IMR-90 (cell line): ENCODE data around the gene CNGB1. TPM values are rescaled to one million over a fixed set of nuclear protein-coding genes. Genes with fewer than 3 reads are reported as not detected.

Source experiments
- ATAC-seq: fragments of 200-7000 bp; cut with Tn5 transposase; 2 replicates; pipeline ENCODE4 v1.9.1; 2020; ENCODE audit warnings: low read depth, mild to moderate bottlenecking, moderate library complexity
- BruUV-seq: library from RNA; stranded (reverse); fragments of 400-500 nt; replicated peaks from 2 replicates; lab custom pipeline; 2021; lab: Mats Ljungman, UMichigan
- CTCF ChIA-PET: fragments of 300-600 bp; formaldehyde crosslinking; extraction: SDS; loops from one replicate; lab custom pipeline; 2021; ENCODE audit warnings: antibody characterized with exemption; lab: Yijun Ruan, JAX
- POLR2A ChIA-PET: fragments of 300-600 bp; sonication (Branson Sonifier 250); formaldehyde crosslinking; loops from one replicate; lab custom pipeline; 2022; ENCODE audit warnings: antibody characterized with exemption; ENCODE audit not compliant: unreplicated experiment; lab: Charles Lee
- DNase-seq: peaks from one replicate; pipeline ENCODE4 v3.0.0; 2013
- H2AFZ ChIP-seq: replicated peaks from 2 replicates; pipeline ENCODE3; 2013; ENCODE audit warnings: low read length, mild to moderate bottlenecking; ENCODE audit not compliant: poor library complexity
- H2AK5ac ChIP-seq: 2 replicates; pipeline ENCODE4 v1.6.1; 2013; ENCODE audit warnings: low read depth, low read length, inconsistent platforms
- H2AK9ac ChIP-seq: replicated peaks from 2 replicates; pipeline ENCODE3; 2013; ENCODE audit warnings: mild to moderate bottlenecking, low read depth, low read length, moderate library complexity; ENCODE audit not compliant: poor library complexity
- H2BK120ac ChIP-seq: 2 replicates; pipeline ENCODE4 v1.6.1; 2013; ENCODE audit warnings: low read depth, low read length, inconsistent platforms
- H2BK15ac ChIP-seq: 3 replicates; pipeline ENCODE4 v1.6.1; 2013; ENCODE audit warnings: low read depth, low read length, inconsistent platforms
- H2BK20ac ChIP-seq: 2 replicates; pipeline ENCODE4 v1.6.1; 2013; ENCODE audit warnings: low read depth, mild to moderate bottlenecking, inconsistent platforms, low read length, moderate library complexity
- H2BK5ac ChIP-seq: 2 replicates; pipeline ENCODE4 v1.6.1; 2013; ENCODE audit warnings: mild to moderate bottlenecking, low read depth, low read length, inconsistent platforms; ENCODE audit not compliant: poor library complexity, severe bottlenecking
- H3K14ac ChIP-seq: replicated peaks from 2 replicates; pipeline ENCODE4 v1.6.1; 2013; ENCODE audit warnings: low read depth, low read length, inconsistent platforms
- H3K18ac ChIP-seq: 2 replicates; pipeline ENCODE4 v1.6.1; 2013; ENCODE audit warnings: low read depth, low read length, control low read depth
- H3K23ac ChIP-seq: 2 replicates; pipeline ENCODE4 v1.6.1; 2013; ENCODE audit warnings: low read depth, low read length, inconsistent platforms
- H3K27ac ChIP-seq: 2 replicates; pipeline ENCODE4 v1.5.1; 2013; ENCODE audit warnings: mild to moderate bottlenecking, control low read depth, low read length; ENCODE audit not compliant: insufficient read depth
- H3K27me3 ChIP-seq: 2 replicates; pipeline ENCODE4 v1.6.1; 2013; ENCODE audit warnings: low read length; ENCODE audit not compliant: control insufficient read depth, insufficient read depth
- H3K36me3 ChIP-seq: 2 replicates; pipeline ENCODE4 v1.6.1; 2013; ENCODE audit warnings: low read length, mixed read lengths; ENCODE audit not compliant: control insufficient read depth, insufficient read depth
- H3K4ac ChIP-seq: 2 replicates; pipeline ENCODE4 v1.6.1; 2013; ENCODE audit warnings: low read depth, low read length, inconsistent platforms
- H3K4me1 ChIP-seq: 2 replicates; pipeline ENCODE4 v1.6.1; 2013; ENCODE audit warnings: low read length, mixed read lengths; ENCODE audit not compliant: control insufficient read depth, insufficient read depth
- H3K4me2 ChIP-seq: 2 replicates; pipeline ENCODE4 v1.6.1; 2013; ENCODE audit warnings: low read depth, mild to moderate bottlenecking, control low read depth, low read length, moderate library complexity
- H3K4me3 ChIP-seq: 2 replicates; pipeline ENCODE4 v1.5.1; 2013; ENCODE audit warnings: low read depth, mild to moderate bottlenecking, control low read depth, low read length, moderate library complexity; ENCODE audit not compliant: insufficient read depth
- H3K56ac ChIP-seq: 2 replicates; pipeline ENCODE4 v1.6.1; 2013; ENCODE audit warnings: low read length, inconsistent platforms; ENCODE audit not compliant: insufficient read depth; ENCODE audit errors: extremely low read depth
- H3K79me1 ChIP-seq, 2 experiments: 2 replicates each; pipeline ENCODE4 v1.6.1; 2013; ENCODE audit warnings: low read length in 2 of 2, inconsistent platforms in 1 of 2, low read depth in 1 of 2
- H3K9ac ChIP-seq: 2 replicates; pipeline ENCODE4 v1.6.1; 2013; ENCODE audit warnings: low read depth, low read length, control low read depth
- H3K9me1 ChIP-seq: 2 replicates; pipeline ENCODE4 v1.6.1; 2013; ENCODE audit warnings: low read length, inconsistent platforms; ENCODE audit not compliant: insufficient read depth
- H3K9me3 ChIP-seq: 2 replicates; pipeline ENCODE4 v1.6.1; 2013; ENCODE audit warnings: low read length; ENCODE audit not compliant: control insufficient read depth, insufficient read depth
- H4K20me1 ChIP-seq: 2 replicates; pipeline ENCODE4 v1.6.1; 2013; ENCODE audit warnings: low read length, inconsistent platforms; ENCODE audit not compliant: insufficient read depth
- H4K5ac ChIP-seq: 2 replicates; pipeline ENCODE4 v1.6.1; 2013; ENCODE audit warnings: mild to moderate bottlenecking, low read depth, low read length, control low read depth
- H4K8ac ChIP-seq, 2 experiments: 2 replicates each; pipeline ENCODE4 v1.6.1; 2013; ENCODE audit warnings: low read depth in 2 of 2, low read length in 2 of 2, control low read depth in 1 of 2, inconsistent platforms in 1 of 2
- H4K91ac ChIP-seq: 2 replicates; pipeline ENCODE4 v1.6.1; 2013; ENCODE audit warnings: low read depth, low read length, inconsistent platforms; ENCODE audit not compliant: insufficient read depth
- CHD1 ChIP-seq: IDR thresholded peaks from 2 replicates; pipeline ENCODE4 v1.6.1; 2012; ENCODE audit warnings: low read depth, low read length, improper control_type of control experiment
- MAZ ChIP-seq: IDR thresholded peaks from 2 replicates; pipeline ENCODE4 v1.6.1; 2012; ENCODE audit warnings: low read depth, mild to moderate bottlenecking, low read length, improper control_type of control experiment, moderate library complexity, borderline replicate concordance
- MXI1 ChIP-seq: IDR thresholded peaks from 2 replicates; pipeline ENCODE4 v1.6.1; 2012; ENCODE audit warnings: low read depth, mild to moderate bottlenecking, low read length, moderate library complexity, borderline replicate concordance
- POLR2A ChIP-seq: IDR thresholded peaks from 2 replicates; pipeline ENCODE4 v1.6.1; 2012; ENCODE audit warnings: mild to moderate bottlenecking, low read depth, low read length
- RFX5 ChIP-seq: IDR thresholded peaks from 2 replicates; pipeline ENCODE4 v1.8.0; 2012; ENCODE audit warnings: low read depth, mild to moderate bottlenecking, low read length, moderate library complexity
- WGBS, 2 experiments: methylation state at CpG; one replicate each; pipeline versions ENCODE4 v1.1.5 to v1.1.7; 2013; ENCODE audit warnings: missing lambda C conversion rate in 2 of 2; ENCODE audit not compliant: insufficient read length in 1 of 2; ENCODE audit errors: extremely low coverage in 2 of 2; 5-methylcytosine and 5-hydroxymethylcytosine counted together
- dilution Hi-C: fragments of 300-500 bp; cut with HindIII; formaldehyde crosslinking; loops from one replicate; pipeline ENCODE4 v1.14.3; 2018; ENCODE audit warnings: low sequenced_read_pairs; ENCODE audit not compliant: unreplicated experiment
- in situ Hi-C: fragments of 300-500 bp; cut with MboI; formaldehyde crosslinking; loops from 3 replicates; pipeline ENCODE4 v1.14.3; 2019; ENCODE audit warnings: low sequenced_read_pairs, inconsistent platforms, mixed read lengths
- intact Hi-C: fragments of 100-400 bp; cut with micrococcal nuclease; formaldehyde crosslinking; loops from 2 replicates; pipeline ENCODE4 v1.10.0; 2022
- polyA plus RNA-seq, 3 experiments: library from polyadenylated mRNA; depleted of rRNA; stranded (reverse); fragments of >200 nt; gene quantifications; 2 replicates each; pipeline ENCODE4 v1.2.3, GENCODE V29; 2012; ENCODE audit warnings: low replicate concordance in 1 of 3
- total RNA-seq: library from RNA; depleted of rRNA; stranded (reverse); fragments of >200 nt; gene quantifications from 2 replicates; pipeline ENCODE4 v1.2.3, GENCODE V29; 2012
- TF ChIP-seq, protein P1 (sequence below): conservative IDR thresholded peaks from 2 replicates; pipeline ENCODE4 v1.5.1; 2012; ENCODE audit warnings: mild to moderate bottlenecking, low read depth, low read length, improper control_type of control experiment

The CNGB1 gene
- total and polyA plus RNA-seq, 2 of the 4 experiments (the other 2 are of a cell fraction), result not detected

- Histone ChIP-seq H3K4me3 (no peak overlapping the region), H2BK120ac (no peak overlapping the region), H2AFZ (no peak overlapping the region), H3K27ac (no peak overlapping the region), H3K4me1 (no peaks in the 10 kb centered on the region), H4K20me1 (no peaks in the 10 kb centered on the region), H2BK20ac (no peak overlapping the region), H2BK15ac (no peak overlapping the region), H2BK5ac (no peak overlapping the region), H3K4ac (no peak overlapping the region), H4K91ac (no peak overlapping the region), H3K9ac (no peak overlapping the region), H3K4me2 (no peak overlapping the region), H4K8ac (no peak overlapping the region), H3K18ac (no peak overlapping the region), H3K79me1 (no peaks in the 10 kb centered on the region), H2AK9ac (no peak overlapping the region), H3K9me1 (no peaks in the 10 kb centered on the region), H3K23ac (no peak overlapping the region), H3K9me3 (no peaks in the 10 kb centered on the region), H3K56ac (no peak overlapping the region), H3K14ac (no peak overlapping the region; the same call in 1 of the 2 replicates), H4K5ac (no peak overlapping the region), H3K27me3 (peaks cover 24% of the 10 kb centered on the region), H3K36me3 (no peaks in the 10 kb centered on the region), H2AK5ac (no peak overlapping the region)
- in situ Hi-C loops (no loop called here), intact Hi-C loops (no loop called here), dilution Hi-C loops (no loop called here)
- ChIA-PET CTCF (no interaction called here), POLR2A (no interaction called here)
- ATAC-seq (no peak), DNase-seq (no peak)
- no TSS peak for BruUV-seq
- TF ChIP-seq CHD1, result no peak
- TF ChIP-seq POLR2A, result no peak
- no peak for TF ChIP-seq MAZ
- TF ChIP-seq RFX5, result no peak
- TF ChIP-seq, protein P1, sequence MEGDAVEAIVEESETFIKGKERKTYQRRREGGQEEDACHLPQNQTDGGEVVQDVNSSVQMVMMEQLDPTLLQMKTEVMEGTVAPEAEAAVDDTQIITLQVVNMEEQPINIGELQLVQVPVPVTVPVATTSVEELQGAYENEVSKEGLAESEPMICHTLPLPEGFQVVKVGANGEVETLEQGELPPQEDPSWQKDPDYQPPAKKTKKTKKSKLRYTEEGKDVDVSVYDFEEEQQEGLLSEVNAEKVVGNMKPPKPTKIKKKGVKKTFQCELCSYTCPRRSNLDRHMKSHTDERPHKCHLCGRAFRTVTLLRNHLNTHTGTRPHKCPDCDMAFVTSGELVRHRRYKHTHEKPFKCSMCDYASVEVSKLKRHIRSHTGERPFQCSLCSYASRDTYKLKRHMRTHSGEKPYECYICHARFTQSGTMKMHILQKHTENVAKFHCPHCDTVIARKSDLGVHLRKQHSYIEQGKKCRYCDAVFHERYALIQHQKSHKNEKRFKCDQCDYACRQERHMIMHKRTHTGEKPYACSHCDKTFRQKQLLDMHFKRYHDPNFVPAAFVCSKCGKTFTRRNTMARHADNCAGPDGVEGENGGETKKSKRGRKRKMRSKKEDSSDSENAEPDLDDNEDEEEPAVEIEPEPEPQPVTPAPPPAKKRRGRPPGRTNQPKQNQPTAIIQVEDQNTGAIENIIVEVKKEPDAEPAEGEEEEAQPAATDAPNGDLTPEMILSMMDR, result no peak
- TF ChIP-seq MXI1, result no peak
- 83% methylated on average over 1 of the region's 5 CpGs; no CpG with 5 or more reads in 1 of the 2 experiments for WGBS, 2 experiments
These were observed 30.5 kb downstream of the CNGB1 start for GRCh38 chr16:57940382-57940966.
